SU-DHL-6 (cell line): ENCODE measurements around the gene ANGPTL5.

ENCODE experiments used
- CTCF ChIP-seq: fragments of 200-600 bp; sonication (generic); IDR thresholded peaks from one replicate; pipeline ENCODE4 v1.5.1; 2017; ENCODE audit warnings: antibody characterized with exemption, mild to moderate bottlenecking, low read length, moderate library complexity; ENCODE audit not compliant: insufficient read depth, poor library complexity, severe bottlenecking
- EZH2phosphoT487 ChIP-seq: fragments of 200-600 bp; sonication (generic), shearing (Covaris generic); conservative IDR thresholded peaks from 2 replicates; pipeline ENCODE4 v1.6.1; 2018; ENCODE audit warnings: mild to moderate bottlenecking, antibody characterized with exemption, low read length, moderate library complexity, mixed read lengths

GRCh38 chr11:101955701-101956100 lies 39.4 kb upstream of the ANGPTL5 start:
- no peak for TF ChIP-seq CTCF
- no peak for TF ChIP-seq EZH2phosphoT487
